Panc1 (cell line): ENCODE results near the gene CTDSP1.

Experiments
- TCF7L2 ChIP-seq: IDR thresholded peaks from 2 replicates; pipeline ENCODE4 v1.6.1; 2011; ENCODE audit warnings: mild to moderate bottlenecking, low read depth, low read length, inconsistent platforms
- TF ChIP-seq, protein P1 (sequence below): fragments of 450-650 bp; IDR thresholded peaks from 2 replicates; pipeline ENCODE4 v1.5.1; 2017; ENCODE audit warnings: mild to moderate bottlenecking
- TF ChIP-seq, protein P2 (sequence below), 2 experiments: IDR thresholded peaks; 2 replicates each; pipeline ENCODE4 v1.6.1; 2011 to 2012; ENCODE audit warnings: low read depth in 2 of 2, control low read depth in 1 of 2, low read length in 1 of 2, mild to moderate bottlenecking in 1 of 2, moderate library complexity in 1 of 2; ENCODE audit not compliant: insufficient read depth in 1 of 2

DNA sequence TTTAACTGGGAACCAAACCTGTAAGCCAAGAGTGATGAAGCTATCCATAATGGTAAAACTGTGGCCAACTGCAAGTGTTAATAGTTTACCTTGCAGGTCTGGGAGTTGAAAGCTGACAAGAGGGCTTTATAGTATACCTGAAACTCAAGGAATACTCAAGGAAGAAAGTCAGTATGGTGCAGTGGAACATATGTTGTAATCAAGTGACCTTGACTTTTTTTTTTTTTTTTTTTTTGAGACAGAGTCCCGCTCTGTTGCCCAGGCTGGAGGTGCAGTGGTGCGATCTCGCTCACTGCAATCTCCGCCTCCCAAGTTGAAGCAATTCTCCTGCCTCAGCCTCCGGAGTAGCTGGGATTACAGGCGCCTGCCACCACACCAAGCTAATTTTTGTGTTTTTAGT lies 46.9 kb downstream of the CTDSP1 start:
- TF ChIP-seq, protein P1, sequence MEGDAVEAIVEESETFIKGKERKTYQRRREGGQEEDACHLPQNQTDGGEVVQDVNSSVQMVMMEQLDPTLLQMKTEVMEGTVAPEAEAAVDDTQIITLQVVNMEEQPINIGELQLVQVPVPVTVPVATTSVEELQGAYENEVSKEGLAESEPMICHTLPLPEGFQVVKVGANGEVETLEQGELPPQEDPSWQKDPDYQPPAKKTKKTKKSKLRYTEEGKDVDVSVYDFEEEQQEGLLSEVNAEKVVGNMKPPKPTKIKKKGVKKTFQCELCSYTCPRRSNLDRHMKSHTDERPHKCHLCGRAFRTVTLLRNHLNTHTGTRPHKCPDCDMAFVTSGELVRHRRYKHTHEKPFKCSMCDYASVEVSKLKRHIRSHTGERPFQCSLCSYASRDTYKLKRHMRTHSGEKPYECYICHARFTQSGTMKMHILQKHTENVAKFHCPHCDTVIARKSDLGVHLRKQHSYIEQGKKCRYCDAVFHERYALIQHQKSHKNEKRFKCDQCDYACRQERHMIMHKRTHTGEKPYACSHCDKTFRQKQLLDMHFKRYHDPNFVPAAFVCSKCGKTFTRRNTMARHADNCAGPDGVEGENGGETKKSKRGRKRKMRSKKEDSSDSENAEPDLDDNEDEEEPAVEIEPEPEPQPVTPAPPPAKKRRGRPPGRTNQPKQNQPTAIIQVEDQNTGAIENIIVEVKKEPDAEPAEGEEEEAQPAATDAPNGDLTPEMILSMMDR, result no peak
- TF ChIP-seq, protein P2, sequence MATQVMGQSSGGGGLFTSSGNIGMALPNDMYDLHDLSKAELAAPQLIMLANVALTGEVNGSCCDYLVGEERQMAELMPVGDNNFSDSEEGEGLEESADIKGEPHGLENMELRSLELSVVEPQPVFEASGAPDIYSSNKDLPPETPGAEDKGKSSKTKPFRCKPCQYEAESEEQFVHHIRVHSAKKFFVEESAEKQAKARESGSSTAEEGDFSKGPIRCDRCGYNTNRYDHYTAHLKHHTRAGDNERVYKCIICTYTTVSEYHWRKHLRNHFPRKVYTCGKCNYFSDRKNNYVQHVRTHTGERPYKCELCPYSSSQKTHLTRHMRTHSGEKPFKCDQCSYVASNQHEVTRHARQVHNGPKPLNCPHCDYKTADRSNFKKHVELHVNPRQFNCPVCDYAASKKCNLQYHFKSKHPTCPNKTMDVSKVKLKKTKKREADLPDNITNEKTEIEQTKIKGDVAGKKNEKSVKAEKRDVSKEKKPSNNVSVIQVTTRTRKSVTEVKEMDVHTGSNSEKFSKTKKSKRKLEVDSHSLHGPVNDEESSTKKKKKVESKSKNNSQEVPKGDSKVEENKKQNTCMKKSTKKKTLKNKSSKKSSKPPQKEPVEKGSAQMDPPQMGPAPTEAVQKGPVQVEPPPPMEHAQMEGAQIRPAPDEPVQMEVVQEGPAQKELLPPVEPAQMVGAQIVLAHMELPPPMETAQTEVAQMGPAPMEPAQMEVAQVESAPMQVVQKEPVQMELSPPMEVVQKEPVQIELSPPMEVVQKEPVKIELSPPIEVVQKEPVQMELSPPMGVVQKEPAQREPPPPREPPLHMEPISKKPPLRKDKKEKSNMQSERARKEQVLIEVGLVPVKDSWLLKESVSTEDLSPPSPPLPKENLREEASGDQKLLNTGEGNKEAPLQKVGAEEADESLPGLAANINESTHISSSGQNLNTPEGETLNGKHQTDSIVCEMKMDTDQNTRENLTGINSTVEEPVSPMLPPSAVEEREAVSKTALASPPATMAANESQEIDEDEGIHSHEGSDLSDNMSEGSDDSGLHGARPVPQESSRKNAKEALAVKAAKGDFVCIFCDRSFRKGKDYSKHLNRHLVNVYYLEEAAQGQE (IDR thresholded peaks at IDR 0.05; ENCODE audit: insufficient read depth in 1 of 2, low read depth in 2 of 2, low read length in 1 of 2), result no peak
- TF ChIP-seq TCF7L2, result no peak
